GM18499 (cell line): ENCODE measurements around the gene FEV.
A peak's percentile ranks its signal among the peaks of the same experiment; 100 is the strongest.

ENCODE experiments used
- ATAC-seq: cut with Tn5 transposase; IDR thresholded peaks from one replicate; pipeline ENCODE4 v1.9.1; 2021; ENCODE audit warnings: moderate number of reproducible peaks; ENCODE audit not compliant: insufficient read depth, unreplicated experiment

Gene FEV

DNA sequence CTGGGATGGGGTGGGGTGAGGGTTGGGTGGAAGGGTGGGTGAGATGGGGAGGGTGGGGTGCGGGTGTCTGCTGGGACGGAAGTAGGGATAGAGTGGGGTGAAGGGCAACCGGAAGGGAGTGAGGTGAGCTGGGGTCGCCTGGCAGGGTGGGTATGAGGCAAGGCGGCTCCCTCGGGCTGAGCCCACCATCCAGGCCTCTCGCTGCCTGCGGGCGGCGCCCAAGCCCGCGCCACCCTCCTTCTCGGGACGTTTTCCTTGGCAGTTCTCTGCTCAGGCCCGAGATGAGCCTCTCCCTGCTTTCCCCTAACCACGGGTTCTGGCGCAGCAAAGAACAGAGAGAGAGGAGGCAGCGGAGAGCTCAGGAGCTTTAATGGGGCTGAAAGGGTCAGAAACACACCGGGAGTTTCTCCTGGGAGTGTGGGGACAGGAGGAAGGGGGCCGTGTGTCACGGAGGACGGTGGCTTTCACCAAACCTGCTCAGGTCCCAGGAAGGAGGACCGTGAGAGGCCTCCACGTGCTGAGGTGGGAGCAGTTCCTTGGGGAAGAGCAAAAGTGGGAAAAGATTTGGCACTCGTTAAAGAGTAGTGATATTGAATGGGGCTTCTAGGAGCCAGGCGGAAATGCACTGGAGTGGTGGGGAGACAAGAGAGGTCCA lies 4.1 kb downstream of the FEV start:
- no peak for ATAC-seq

DNA sequence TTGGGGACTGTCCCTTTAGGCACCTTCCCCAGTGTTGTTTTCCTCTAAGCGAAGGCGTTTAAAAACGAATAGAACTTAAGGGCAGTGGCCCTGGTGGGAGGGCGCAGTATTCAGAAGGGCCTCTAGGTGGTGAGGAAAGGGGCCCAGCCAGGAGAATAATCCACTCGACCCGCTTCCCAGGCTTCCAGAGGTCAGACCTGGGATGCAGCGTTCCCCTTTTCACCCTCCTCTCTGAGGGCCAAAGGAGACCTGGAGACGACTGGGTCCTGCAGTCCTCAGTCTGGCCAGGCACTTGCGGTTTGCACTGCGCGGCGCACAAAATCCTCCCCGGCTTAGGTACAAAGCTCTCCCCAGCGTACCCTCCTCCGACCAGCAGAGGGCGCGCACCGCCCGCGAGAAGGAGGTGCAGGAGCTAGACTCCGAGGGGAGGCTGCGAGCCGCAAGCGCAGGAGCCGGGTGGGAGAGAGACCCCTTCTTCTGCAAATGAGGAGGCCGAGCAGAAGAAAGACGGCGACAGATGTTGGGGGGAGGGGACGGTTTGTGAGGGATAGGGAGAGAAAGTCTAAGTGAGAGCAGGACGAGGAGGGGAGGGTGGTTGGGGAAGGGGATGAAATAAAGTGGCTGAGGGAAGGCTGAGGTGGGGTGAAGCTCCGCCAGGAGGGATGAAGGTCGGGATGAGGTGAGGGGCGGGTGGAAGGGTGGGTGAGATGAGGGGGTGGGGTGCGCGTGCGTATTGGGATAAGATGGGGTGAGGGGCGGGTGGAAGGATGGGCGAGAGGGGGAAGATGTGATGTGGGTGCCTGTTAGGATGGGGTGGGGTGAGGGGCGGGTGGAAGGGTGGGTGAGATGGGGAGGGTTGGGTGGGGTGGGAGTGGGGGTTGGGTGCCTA lies 4.9 kb downstream of the FEV start:
- peak; percentile 57 for ATAC-seq

DNA sequence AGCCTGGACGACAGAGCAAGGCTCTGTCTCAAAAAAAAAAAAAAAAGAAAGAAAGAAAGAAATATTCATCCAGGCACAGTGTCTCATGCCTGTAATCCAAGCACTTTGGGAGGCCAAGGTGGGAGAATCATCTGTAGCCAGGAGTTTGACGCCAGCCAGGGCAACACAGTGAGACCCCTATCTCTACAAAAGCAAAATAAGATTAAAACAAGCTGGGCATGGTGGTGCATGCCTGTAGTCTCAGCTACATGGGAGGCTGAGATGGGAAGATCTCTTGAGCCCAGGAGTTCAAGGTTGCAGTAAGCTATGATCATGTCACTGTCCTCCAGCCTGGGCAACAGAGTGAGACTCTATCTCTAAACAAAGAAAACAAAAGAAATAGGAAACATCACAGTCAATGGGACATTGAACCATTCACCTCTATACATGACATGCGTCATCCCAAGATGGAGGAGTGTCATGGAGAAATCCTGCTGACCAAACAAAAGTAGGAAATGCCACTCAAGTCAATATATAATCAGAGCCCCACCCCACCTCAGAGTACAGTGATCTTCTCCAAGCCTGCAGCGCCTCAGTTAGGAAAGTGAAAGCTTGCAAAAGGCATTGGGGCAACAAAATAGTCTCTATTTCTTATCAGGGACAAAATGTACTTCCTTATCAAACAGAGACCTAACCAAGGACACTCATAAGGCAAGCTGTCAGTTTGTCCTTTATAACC lies 9.8 kb downstream of the FEV start:
- ATAC-seq = no peak

DNA sequence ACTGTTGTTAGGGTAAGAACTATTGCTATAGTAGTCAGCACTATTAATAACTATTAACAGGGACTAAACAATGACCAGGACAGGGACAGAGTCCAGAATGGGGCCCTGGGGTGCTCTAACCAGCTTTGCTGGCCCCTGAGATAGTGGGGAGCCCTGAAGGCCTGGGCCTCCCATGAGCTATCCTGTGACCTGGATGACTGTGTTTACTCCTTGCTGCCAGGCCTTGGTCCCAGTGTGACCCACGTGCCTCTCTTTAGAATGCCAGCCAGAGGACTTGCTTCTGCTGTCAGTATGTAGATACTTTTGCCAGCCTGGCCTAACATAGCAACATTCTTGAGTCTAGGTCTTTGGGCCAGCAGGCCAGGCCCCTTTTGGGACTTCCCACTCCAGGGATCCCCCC lies 14.1 kb downstream of the FEV start:
- no peak for ATAC-seq

DNA sequence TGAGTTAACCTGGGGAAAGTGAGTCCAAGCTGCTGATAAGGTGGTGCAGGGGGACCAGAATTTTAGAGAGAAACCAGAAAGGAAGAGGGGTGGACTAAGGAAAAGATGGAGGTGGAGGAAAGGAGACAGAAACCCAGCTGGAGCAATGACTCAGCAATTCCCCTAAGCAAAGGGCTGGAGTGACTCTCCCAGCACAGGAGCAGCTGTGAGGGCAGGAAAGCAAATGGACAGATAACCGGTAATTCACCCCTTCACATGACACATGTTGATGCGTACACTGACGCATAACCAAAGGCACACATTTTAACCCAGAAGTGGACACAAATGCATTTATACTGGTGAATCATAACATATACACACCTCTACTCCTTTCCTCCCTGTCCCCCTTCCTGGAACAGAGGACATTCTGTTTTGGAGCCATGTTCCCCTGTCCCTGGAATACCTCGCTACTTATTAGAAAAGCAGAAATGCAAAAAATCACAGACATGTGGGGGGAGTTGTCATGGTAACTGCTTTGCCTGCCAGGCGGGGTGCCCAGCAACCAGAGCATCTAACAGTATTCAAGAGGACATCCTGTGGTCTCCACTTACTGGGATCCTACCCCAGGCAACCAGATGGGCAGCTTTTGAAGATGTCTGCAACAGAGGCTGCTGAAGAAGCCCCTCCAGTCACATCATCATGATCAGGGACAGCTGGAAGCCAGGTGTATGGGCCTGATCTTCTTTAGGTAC lies 20.8 kb downstream of the FEV start:
- no peak for ATAC-seq

DNA sequence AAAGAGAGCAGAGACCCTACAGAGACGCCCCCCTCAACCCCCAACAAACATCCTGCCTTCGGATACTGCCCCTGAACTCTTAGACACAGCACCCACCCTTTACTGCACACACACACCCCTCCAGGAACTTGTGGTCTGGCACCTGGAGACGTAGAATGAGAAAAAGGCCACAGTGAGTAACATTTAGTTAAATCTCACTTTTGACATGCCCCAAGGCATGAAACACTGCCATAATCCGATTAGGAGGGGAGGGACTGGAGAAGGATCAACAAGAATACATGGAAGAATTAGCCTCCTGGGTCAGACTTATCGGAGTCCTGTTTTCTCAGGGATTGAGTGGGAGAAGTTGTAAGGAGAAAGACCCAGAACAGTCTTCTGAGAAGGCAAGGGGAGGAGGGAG lies 21.4 kb downstream of the FEV start:
- no peak for ATAC-seq

DNA sequence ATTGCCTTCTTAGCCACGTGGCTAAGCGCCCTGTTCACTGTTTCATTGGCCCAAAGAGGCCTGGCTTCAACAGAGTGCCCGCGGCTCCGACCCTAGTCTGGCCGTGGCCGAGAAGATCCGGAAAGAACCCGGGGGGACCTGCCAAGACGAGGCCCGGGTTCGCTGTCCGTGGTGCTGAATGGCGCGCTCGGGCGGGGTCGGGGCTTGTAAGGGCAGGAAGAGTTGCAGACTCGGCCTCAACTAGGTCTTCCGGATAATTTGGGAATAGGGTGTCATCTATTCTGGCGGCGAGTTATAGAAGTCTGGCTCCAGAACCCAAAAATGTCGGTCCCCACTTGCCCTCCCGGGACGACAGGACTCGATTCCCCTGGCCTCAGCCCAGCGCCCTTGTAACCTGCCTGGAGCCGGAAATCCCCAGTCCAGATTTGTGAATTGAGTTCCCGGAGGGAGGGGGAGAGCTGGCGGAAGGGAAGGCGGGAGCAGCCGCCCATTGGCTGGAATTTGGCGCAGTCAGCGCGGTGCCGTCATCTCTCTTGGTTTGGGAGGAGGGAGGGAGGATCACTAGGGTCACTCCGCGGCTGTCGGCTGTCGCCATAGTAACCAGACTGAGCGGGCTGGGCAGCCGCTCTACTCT lies 22.0 kb downstream of the FEV start:
- no peak for ATAC-seq

DNA sequence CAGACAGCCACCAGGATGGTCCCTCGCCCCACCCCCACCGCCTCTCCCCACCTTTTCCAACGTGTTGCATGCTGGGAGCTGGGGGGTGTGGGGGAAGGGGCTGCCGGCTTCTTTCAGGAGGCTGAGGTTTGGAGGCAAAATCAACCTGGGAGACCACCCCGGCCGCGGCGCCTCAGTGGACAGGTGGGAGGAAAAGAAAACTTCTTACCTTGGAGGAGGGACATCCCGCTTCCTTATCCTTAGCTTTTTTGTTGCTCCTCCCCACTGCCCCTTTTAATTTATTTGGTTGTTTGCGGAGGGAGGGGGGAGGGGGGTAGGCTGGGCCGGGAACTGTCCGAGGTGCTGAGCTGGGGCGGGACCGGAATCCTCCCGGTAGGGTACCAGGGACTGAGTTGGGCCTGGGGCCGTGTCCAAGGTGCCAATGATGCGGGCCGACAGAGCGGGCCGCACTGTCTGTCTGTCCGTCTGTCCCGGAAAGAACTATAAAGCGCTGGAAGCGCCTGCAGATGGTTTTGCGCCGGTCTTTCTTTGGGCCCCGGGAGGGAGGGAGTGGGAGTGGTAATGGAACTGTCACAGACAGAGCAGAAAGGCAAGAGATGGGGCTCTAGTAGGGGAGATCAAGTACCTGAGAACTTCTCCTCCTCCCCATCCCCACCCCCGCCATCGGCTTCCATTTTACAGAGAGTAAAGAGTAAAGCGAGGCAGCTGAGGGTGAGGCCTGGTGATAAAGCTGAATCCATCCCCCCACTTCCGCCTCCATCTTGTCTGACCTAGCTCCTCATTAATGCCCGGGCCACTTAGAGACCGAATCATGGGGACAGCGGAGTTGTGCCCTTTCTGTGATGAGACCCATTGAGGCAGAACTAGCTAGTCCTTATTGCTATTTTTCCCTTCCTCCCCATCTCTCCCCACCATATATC lies 23.1 kb downstream of the FEV start:
- ATAC-seq = no peak

DNA sequence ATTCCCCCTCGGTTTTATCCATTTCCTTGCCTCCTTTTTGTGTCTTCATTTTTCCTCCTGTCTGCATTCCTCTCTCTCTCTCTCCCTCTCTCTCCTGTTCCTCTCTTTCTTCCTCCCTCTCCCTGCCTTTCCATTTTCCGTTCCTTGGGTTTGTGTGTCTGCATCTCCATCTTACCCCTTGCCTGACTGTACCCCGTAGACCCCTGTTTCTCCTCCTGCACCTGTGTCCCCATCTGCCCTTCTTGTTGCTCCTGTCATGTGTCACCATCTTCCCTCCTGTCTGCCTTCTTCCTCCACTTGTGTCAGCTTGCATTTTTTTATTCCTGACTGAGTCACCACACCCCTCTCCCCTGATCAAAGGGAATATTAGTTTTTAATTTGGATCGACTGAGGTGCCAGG lies 23.8 kb downstream of the FEV start:
- no peak for ATAC-seq

DNA sequence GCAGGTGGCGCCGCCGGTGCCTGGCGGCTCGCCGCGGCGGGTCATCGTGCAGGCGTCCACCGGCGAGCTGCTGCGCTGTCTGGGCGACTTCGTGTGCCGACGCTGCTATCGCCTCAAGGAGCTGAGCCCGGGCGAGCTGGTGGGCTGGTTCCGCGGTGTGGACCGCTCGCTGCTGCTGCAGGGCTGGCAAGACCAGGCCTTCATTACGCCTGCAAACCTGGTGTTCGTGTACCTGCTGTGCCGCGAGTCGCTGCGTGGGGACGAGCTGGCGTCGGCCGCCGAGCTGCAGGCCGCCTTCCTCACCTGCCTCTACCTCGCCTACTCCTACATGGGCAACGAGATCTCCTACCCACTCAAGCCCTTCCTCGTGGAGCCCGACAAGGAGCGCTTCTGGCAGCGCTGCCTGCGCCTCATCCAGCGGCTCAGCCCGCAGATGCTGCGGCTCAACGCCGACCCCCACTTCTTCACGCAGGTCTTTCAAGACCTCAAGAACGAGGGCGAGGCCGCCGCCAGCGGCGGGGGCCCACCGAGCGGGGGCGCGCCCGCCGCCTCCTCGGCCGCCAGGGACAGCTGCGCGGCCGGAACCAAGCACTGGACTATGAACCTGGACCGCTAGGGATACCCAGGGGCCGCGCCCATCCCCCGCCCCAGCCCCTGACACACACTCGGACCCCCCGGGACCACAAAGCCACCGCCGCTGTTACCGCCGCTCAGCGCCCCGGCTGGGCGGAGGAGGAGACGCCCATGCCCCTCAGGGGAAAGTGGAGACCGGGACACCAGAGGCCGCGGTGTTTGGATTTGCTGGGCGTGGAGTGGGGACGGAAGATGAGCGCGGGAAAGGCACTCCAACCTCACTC lies 24.4 kb downstream of the FEV start:
- ATAC-seq = no peak

DNA sequence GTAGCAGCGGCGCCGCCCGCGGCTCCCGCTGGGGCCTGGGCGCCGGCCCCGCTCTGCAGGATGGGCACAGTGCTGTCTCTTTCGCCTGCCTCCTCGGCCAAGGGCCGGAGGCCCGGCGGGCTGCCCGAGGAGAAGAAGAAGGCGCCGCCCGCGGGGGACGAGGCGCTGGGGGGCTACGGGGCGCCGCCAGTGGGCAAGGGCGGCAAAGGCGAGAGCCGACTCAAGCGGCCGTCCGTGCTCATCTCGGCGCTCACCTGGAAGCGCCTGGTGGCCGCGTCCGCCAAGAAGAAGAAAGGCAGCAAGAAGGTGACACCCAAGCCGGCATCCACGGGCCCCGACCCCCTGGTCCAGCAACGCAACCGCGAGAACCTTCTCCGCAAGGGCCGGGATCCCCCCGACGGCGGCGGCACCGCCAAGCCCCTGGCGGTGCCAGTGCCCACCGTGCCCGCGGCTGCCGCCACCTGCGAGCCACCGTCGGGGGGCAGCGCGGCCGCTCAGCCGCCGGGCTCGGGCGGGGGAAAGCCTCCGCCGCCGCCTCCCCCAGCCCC lies 25.1 kb downstream of the FEV start:
- ATAC-seq = peak; percentile 13

DNA sequence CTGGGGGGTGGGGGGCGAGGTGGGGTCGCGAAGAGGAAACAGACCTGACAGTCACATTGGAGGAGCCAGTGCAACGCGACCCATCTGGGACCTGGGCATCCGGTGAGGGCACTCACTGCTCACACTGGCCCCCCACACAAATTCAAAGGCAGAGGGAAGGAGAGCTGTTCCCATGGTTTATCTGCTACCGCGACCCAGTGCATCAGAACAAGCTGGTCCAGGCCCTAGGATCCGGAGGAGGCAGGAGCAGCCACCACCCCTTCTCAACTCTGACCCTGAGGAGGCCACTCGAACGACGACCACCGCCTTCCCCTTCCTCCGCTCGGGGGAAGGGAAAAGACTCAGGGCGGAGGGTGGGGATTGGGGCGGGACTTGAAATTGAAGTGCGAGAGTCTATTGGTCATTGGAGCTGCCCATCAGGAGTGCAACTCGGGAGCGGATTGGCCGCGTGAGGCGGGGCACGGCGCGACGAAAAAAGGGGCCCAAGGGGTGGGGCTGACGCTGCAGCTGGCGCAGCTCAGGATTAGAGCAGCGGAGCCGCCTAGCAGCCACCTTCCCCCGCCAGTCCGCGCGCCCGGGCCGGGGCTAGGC lies 25.7 kb downstream of the FEV start, which contains the start of gene CDK5R2:
Gene CDK5R2, plus strand, starts transcription at position 526 of the 591 bp plus-strand sequence. CDS start 155 bp downstream, outside the sequence.
- peak; percentile 88 for ATAC-seq

DNA sequence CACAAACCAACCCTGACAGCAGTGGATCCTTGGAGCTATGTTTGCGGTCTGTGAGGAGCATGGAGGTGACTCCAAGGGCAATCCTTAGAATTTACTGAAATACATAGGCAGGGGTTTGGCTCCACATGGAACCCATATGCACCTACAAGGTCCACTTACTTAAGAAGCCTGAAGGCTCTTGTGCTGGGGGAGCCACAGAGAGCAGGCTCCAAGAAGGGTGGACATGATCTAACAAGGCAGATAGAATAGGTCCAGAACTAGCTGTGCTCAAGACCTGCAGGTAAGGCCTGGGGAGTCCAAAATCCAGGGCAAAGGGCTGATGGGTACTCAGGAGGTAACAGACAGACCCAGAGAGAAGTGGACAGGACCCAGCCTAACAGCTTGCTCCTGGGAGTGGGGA lies 26.7 kb downstream of the FEV start:
- no peak for ATAC-seq

DNA sequence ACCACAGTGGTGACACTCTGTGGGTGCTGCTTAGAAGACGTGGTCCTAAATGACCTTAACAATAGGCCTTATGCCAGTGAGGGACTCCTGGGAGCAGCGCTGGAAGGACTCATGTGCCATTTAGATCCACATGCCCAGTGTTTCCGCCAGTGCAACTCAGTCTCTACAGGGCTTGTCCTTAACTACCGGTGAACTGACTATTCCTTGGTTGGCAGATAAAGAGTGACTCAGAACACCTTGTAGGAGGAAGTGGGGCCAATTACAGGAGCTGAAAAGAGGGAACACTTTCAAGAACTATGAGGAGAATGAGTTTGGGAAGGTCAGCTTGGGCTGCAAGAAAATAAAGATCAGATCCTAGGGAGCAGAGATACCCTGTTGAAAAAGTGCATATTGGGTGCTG lies 27.3 kb downstream of the FEV start:
- no peak for ATAC-seq

DNA sequence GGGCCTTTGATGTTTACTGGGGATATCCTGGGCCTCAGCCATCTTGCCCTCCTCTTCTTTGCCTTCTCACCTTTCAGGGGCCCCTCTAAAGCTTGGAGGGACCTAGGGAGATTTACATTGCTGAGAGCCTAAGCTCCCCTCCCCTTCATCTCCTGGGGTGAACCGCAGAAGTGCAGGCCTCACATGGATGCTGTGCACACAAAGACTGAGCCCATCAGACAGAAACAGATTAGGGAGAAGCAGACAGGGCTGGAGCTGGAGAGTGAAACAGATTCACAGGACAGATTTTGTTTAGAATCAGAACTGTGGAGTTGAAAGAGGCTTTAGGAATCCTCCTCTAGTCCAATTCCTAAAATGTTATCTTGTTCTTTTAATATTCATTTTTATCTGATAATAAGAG lies 28.9 kb downstream of the FEV start:
- no peak for ATAC-seq

DNA sequence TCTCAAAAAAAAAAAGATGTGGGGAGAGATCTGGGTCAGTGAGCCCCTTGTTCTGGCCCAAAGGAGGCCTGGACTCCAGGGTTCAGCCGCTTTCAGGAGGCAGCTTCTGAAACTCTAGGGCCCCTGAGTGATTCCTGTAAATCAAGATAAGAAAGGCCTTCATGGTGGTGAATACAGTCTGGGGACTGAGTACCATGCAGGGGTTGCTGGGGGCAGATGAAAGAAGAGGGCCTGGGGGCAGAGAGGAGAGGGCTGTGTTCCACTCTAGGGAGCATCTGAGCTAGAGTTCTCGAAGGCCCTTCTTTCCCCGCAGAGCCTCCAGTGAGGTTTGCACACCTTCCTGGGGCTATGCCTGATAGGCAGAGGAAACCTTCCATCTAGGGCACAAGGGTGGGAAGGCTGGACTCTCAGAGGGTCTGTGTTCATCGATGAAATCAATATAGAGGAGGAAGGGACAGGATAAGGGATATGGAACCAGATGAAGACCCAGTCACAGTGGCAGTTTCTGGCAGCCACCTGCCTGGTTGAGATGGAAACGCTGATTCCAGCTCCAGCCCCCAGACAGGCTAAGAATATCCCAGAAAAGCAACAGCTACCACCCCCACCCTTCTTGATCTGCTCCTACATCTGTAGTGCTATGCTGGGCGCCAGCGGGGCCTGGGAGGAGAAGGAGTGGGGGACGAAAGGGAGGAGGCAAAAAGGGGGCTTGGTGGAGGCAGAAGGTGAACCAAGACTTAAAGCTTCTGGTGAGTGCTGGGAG lies 30.3 kb downstream of the FEV start:
- ATAC-seq = no peak
